HG02885 (cell line): ENCODE data around the gene KCNQ1OT1.

Experiments used
- ATAC-seq: cut with Tn5 transposase; IDR thresholded peaks from one replicate; pipeline ENCODE4 v1.9.1; 2021; ENCODE audit warnings: mild to moderate bottlenecking; ENCODE audit not compliant: unreplicated experiment, poor library complexity

KCNQ1OT1 gene

GRCh38 chr11:2564588-2565425 lies 135.0 kb downstream of the KCNQ1OT1 start:
- no peak for ATAC-seq

DNA sequence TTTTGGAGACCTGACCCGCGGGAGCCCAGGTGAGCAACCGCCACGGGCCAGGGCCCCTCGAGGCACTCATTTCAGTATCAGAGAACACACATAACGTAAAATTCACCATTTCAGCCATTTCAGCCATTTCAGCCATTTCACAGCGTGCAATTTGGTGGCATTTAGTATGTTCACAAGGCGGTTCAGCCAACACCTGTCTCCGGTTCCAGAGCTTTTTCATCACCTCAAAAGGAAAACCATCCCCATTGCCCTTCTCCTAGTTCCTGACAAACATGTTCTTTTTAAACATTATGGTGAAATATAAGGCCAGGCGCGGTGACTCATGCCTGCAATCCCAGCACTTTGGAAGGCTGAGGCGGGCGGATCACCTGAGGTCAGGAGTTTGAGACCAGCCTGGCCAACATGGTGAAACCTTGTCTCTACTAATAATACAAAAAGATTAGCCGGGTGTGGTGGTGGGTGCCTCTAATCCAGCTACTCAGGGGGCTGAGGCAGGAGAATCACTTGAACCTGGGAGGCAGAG lies 135.7 kb downstream of the KCNQ1OT1 start:
- no peak for ATAC-seq

DNA sequence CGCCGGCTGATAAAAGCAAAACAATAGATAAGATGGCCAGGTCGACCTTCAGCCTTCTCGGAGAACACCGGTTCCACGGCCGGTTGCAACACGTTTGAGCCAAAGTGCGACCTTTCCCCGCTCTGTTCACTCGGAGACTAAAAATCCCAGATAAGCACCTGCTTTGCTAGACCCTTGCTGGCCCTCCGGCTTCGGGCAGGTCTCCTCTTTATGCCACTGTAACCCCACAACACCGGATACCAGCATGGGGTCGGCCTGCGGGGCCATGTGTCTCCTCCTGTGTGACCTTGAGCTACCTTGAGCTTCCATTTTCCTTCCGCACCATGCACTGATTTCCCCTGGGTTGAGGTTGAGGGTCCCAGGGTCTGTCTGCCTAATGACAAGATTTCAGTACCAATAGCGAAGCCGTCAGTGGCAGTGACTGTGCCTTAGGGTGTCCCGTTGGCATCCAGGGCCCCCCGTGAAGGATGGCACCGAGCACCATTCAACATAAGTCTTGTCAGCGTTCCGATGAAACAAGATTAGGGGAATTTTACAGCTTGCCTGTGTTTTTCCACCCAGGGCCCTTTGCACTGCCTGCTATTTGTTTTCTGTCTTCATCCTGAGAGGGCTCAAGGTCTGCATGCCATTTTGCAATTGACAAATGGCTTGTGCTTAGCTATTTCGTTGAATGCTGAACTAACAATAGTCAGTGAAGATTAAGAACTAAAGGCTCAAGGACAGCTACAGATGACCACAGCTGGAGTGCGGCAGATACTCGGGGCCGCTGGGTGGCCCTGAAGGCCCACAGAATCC lies 136.4 kb downstream of the KCNQ1OT1 start:
- ATAC-seq: no peak

GRCh38 chr11:2562890-2563212 lies 136.9 kb downstream of the KCNQ1OT1 start:
- no peak for ATAC-seq

DNA sequence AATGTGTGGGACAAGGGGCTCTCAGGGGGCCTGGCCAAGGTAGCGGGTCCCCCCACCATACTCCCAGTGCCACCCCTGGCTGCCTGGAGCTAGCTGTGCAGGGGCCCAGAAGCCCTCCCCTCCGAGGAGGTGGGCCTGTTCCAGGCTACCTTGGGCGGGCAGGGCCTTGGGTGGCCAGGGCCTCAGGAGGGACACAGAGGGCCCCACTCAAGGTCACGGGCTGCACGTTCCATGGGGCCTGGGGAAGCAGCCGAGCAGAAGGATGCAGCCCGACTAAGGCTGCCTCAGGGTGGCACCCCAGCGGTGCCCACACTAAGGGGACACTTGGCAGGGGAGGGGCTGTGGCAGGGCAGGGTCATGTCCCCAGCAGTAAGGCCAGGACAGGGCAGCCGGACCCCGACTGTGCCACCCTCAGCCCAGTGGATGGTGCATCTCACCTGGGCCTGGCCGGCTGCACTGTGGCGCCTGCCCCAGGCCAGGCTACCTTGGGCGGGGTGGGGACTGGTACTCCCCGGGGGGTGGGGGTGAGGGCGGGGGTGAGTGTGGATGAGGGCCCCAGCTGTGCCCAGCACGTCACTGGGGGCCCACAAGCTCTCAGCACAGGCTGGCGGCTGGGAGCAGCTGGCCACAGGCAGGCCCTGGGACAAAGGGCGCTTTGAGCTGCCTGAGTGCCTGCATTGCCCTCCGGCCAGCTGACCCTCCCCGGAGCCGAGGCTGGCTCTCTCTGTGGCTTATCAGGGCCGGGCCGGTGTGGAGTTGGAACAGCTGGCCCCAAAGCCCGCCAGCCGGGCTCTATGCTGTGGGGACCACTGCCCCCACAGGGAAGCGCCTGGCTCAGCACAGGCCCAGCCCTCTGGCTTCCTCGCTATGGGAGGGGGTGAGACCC lies 137.9 kb downstream of the KCNQ1OT1 start:
- no peak for ATAC-seq

GRCh38 chr11:2559527-2560311 lies 140.1 kb downstream of the KCNQ1OT1 start:
- no peak for ATAC-seq

DNA sequence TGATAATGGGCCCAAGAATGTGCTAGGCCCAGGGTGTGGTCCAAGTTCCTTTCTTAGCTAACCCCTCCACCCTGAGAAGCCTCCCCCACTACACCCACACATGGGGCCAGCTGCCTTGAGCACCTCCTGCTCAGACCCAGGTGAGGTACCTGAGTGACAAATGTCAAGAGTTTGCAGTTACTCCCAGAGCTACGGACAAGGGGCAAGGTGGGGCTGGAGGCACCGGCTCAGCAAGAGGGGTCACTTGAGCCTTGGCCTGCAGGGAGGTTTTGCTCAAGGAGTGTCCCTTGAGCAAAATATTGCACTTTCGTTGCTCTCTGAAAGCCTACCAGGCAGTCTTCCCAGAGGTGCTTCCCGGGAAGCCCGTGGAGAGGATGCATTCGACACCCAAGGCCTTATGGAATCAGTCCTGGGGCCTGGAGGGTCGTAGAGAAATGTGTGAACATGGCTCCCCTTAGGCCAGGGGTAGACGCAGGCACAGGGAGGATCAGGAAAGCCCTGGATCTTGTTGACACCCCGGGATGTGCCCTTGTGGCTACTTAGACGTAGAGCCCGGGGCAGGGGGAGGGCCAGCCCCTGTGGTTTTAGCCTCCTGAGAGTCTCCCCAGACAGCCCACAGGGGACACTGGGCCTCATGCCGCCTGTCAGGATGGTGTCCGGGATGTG lies 140.8 kb downstream of the KCNQ1OT1 start:
- ATAC-seq: no peak

DNA sequence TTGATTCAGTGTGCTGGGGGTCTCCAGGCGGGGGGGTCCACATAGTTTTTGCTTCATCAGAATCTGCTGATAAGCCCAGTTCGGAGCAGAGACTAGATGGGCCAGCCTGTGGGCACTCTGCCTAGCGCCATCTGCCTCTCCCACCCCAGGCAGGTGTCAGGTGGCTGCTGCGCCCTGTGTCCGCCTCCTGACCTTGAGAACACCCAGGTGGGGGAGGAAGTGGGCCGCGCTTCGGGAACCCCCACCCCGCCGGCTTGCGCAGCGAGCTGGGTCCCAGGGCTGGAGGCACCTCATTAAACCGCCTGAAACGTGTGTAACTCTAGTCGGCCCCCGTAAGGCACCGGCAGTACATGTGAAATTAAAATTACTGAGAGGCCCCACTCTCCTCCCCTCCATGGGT lies 141.4 kb downstream of the KCNQ1OT1 start:
- no peak for ATAC-seq
